NCI-H2227 (cell line): Measurements from ENCODE around the gene HERC6.
"Not testable (repeated sequence)": the region's sequence is repeated elsewhere in the genome, so short reads cannot be mapped to it uniquely, and the experiment has no call there.

Experiments used
- DNase-seq: peaks from one replicate; lab custom pipeline; 2025; ENCODE audit not compliant: unreplicated experiment; lab: John Stamatoyannopoulos, UW

The HERC6 gene

DNA sequence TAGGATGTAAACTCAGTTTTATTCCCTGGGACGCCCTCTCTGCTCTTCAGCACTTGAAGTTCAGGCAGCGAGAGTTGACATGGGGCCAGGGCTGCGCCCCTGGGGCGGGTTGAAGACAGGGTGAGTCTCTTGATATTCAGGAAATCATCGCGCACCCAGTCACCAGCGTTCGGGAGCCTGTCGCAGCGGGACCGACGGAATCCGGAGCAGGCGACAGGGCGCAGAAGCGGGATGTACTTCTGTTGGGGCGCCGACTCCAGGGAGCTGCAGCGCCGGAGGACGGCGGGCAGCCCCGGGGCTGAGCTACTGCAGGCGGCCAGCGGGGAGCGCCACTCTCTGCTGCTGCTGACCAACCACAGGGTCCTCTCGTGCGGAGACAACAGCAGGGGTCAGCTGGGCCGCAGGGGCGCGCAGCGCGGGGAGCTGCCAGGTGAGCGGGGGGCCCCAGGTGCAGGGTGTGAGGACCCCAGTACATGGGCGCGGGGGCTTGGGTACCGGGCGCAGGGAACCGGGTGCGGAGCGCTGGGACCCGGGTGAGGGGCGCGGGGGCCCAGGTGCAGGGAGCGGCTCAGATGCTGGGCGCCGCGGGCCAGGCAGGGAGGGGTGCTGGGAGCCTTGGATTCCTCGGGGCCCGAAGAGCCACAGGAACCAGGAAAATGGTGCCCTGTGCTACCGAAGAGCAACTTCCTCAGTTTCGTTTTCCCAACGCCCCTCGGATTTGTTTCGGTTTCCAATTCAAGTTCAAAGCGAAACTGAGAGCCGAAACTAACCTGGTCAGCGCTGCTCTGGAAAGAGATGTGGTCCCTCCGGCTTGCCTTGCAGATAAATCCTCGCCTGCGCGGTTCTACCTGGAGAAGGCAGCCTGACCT, at the start of gene HERC6:
HERC6 (plus strand) TSS at position 162 of the 869 bp plus-strand sequence; CDS start at position 232, 70 bp downstream.
- DNase-seq = peak; percentile 27

DNA sequence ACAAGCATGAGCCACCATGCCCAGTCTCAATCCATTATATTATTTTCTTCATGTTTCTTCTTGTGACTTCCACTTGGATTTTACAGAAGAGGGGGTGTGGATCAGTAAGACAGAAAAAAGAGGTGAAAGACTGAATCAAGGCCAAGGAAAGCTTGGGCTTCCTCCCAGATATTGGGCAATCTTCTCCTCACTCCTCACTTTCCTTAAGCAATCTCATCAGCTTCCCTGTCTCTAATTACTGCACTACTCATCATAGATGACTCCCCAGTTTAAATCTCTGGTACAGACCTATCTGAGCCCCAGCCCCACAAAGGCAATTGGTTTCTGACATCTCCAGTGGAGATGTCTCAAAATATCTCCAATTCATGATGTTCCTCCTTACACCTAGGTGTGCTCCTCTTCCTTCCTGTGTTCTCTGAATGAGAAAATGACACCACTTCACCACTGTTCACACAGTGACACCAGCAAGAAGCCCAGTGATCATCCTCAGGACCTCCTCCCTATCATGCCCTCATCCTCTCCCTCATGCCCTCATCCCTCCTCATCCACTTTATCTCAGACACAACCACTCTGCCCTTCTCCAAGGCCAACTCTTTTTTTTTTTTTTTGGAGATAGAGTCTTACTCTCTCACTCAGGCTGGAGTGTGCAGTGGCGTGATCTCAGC, 44.8 kb upstream of the HERC6 start:
- DNase-seq = no peak

DNA sequence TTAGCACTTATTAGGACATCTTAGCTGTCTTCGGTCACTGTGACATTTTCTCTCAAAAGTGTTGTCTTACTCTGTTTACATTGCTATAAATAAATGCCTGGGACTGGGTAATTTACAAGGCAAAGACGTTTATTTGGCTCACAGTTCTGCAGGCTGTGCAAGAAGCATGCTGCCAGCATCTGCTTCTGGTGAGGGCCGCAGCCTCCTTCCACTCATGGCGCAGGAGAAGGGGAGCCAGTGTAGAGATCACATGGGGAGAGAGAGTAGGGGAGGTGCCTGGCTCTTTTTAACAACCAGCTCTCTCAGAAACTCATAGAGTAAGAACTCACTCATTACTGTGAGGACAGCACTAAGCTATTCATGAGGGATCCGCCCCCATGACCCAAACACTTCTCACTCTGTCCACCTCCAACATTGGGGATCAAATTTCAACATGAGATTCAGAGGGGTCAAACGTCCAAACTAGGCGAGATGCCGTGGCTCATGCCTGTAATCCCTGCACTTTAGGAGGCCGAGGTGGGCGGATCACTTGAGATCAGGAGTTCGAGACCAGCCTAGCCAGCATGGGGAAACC, 43.5 kb upstream of the HERC6 start:
- DNase-seq = no peak

DNA sequence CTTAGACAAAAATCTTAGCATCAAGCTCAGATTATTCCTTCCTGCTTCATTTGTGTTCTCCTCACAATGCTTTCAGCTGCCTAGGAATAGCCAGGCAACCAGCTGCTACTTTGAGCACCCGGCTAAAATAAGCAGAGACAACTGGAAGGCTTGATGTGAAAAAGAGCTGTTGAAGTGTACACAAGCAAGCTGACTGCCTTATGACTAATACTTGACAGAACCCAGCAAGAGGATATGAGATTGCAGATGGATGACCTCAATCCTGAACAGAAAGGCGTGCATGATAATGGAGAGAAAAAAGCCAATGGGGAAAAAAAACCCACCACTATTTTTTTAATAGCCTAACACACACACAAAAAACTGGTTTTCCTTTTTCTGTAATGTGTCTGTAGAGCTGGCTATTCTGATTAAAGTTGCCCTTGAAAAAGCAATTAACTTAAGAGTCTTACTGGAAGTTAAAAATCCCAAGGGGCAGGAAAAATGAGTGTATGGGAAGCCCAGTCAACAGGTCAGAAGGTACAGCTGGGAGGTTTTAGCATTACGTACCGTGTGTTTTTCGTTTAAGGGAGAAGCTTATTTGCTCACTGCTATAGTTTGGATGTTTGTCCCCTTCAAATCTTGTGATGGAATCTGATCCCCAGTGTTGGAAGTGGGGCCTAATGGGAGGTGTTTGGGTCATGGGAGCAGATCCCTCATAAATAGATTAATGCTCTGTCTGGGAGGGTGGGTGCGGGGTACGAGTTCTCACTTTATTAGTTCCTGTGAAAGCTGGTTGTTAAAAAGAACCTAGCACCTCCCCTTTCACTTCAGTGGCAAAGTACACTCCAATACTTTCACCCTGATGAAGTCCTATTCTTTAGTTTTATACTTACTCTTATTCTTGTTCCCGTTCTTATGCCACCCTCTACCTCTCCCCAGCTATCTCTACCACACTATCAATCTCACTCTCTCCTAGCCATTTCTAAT, 37.1 kb upstream of the HERC6 start:
- no peak for DNase-seq

DNA sequence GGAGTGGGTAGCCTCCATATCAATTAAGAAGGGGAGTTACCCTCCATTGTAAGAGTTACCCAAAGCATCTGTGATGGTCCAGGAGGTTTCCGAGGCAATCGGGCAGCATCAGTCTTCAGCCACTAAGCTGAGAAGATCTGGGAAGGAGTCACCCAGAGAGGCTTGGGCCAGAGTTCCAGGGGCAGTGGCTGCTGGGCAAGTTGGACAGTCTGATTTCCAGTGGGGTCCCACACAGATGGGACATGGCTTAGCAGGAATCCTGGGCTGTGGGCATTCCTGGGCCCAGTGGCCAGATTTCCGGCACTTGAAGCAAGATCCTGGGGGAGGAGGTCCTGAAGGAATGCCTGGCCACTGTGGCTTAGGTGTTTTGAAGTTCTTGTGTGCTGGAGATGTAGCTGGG, 31.8 kb upstream of the HERC6 start:
- DNase-seq = not testable (repeated sequence)

DNA sequence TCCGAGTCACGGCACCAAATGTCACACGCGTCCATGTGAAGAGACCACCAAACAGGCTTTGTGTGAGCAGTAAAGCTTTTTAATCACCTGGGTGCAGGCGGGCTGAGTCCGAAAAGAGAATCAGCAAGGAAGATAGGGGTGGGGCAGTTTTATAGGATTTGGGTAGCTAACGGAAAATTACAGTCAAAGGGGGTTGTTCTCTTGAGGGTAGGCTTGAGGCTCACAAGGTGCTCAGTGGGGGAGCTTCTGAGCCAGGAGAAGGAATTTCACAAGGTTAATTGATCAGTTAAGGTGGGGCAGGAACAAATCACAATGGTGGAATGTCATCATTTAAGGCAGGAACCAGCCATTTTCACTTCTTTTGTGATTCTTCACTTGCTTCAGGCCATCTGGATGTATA, 29.9 kb upstream of the HERC6 start:
- DNase-seq = not testable (repeated sequence)

DNA sequence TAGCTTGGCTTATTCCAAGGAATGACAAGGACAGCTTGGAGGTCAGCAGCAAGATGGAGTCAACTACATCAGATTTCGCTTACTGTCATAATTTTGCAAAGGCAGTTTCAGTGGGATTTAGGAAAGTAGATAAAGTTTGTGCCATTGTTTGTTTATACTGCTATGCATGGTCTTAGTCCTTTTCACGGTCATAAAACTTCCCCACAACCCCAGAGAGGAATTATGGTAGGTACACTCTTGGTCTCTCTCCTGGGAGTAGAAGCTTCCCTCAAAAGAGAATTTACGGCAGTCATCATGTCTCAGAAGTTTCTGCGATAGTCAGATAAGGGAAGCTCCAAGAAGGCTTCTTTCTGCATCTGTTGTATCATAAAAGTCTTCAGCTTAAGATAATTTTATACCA, 27.9 kb upstream of the HERC6 start:
- DNase-seq = no peak

DNA sequence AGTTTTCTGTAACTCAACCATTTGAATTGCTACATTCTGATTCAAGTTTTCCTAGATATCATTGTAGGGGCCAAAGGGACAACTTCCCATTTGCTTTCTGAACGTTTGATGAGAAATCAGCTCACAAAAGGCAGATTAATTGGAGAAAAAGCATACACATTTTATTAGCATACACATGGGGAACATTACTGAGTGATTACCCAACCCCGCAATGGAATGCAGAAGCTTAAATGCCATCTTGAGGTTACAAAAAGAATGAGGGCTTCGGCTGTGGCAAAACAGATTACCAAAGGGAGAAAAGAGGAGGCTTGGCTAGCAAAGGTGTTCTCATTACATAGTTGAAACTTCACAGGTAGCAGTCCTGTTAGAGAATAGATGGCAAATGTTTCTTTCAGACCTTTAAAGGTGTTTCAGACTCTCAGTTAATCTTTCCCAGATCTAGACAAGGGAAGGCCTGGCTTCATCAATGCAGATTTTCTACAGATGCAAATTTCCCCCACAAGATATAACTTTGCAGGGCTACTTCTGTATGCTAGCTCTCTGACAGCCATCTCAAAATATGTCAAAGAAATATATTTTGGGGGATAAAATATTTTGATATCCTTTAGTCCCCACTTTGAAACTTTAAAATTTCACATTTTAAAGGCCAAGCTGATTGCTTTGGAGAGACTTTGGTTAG, 26.5 kb upstream of the HERC6 start:
- DNase-seq = no peak

DNA sequence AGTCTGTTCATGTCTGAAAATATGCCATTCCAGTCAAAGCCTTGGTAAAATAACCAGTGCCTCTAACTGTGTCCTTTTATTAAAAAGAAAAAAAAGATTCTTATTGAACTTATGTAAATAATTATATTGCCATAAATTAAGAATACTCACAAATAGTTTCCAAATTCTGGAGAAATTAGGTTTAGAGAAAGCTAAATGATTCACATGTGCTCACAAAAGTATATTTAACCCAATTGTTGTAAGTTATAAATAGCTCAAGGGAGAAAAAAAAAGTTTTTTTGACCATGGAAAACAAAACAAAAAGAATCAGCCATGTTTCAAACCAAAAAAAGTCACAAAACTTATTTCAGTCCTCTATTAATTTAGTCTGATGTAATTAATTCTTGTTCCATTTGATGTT, 25.3 kb upstream of the HERC6 start:
- no peak for DNase-seq

DNA sequence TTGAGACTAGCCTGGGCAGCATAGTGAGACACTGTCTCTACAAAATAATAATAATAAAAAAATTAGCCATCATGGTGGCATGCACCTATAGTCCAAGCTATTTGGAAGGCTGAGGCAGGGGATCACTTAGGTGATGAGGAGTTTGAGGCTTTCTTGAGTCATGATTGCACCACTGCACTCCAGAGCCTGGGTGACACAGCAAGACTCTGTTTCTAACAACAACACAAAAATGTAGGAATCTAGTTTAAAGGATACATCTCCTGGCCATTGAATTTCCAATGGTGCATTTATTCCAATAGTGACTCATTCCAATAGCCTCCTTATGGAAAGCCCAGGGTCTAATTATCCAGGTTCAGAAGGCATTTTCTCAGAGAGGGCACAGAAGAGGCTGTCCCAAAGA, 21.9 kb upstream of the HERC6 start:
- DNase-seq = no peak

DNA sequence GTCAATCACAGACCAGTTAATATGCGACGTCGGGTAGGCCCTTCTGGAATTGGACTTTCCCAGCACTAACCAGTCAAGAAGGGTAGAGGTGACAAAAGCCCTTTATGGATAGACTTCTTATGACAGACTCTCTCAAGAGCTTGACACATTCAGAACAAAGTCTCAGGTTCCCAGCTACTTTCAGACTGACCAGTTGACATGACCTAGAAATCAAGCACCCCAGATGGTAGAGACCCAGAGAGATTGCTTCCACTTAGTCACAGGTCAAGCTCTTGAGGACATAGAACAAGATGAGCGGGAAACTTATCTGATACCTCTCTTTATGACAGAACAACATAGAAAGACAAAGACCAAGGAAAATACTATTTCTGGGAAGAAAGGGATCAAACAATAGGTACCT, 21.4 kb upstream of the HERC6 start:
- no peak for DNase-seq

DNA sequence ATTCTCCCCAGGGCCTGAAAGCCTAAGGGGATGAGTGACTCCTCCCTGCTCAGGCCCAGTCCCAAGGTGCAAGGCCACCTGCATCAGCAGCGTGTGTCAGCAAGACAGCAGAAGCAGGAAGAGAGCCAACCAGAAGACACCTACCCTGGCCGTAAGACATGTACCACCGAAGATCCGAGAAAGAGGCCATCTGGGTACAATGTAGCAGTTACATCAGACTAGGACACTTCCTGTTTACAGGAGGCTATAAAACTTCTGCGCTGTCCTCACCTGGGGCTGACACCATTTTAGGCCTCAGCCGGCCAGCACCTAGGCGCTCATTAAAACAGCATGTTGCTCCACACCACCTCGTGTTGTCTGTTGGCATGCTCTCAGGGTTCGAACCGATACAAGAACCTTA, 19.1 kb upstream of the HERC6 start:
- DNase-seq = no peak

DNA sequence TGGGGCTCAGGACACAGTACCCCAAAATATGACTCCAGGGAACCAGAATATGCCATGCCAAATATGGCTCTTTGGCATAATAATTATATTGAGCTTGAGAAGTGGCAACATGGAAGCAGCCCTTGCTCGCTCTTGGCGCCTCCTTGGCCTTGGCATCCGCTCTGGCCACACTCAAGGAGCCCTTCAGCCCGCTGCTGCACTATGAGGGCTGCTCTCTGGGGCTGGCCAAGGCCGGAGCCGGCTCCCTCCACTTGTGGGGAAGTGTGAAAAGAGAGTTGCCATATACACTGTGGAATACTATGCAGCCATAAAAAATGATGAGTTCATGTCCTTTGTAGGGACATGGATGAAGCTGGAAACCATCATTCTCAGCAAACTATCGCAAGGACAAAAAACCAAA, 18.4 kb upstream of the HERC6 start:
- no peak for DNase-seq

DNA sequence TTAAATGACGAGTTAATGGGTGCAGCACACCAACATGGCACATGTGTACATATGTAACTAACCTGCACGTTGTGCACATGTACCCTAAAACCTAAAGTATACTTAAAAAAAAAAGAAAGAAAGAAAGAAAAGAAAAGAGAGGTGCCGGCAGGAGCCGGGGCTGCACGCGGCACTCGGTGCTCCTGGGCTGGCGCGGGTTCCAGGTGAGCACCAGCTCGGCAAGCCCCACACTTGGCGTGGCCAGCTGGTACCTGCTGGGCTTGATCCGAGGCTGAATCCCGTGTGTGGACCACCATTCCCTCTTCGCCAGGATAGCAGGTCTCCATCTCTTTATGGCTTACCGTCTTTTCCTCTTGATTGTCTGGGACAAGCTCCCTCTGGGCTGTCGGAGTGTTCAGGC, 17.9 kb upstream of the HERC6 start:
- DNase-seq = no peak

DNA sequence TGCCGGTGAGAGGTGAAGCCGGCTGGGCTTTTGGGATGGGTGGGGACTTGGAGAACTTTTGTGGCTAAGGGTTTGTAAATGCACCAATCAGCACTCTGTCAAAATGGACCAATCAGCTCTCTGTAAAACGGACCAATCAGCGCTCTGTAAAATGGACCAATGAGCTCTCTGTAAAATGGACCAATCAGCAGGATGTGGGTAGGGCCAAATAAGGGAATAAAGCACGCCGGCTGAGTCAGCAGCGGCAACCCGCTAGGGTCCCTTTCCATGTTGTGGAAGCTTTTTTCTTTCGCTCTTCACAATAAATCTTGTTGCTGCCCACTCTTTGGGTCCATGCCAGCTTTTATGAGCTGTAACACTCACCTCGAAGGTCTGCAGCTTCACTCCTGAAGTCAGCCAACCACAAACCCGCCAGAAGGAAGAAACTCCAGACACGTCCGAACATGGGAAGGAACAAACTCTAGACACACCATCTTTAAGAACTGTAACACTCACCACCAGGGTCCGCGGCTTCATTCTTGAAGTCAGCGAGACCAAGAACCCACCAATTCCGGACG, 17.4 kb upstream of the HERC6 start:
- DNase-seq = not testable (repeated sequence)

DNA sequence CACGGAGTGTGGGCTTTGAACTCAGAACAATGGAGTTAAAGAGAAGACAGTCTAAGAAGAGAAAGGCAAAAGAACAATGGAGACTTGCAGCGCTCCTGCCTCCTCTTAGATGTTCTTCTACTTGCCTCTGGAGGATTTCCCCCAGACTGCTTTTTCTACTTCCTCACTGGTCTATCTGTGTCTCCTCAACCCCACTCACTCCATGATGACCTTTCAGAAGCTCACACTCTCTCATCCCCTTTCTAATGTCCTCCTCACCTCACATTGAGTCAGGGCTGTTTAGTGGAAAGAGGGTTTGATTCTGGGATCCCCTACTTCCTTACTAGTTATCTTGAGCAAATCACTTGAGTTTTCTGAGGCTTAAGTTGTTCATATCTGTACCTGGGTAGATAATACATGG, 12.2 kb upstream of the HERC6 start:
- DNase-seq = no peak

DNA sequence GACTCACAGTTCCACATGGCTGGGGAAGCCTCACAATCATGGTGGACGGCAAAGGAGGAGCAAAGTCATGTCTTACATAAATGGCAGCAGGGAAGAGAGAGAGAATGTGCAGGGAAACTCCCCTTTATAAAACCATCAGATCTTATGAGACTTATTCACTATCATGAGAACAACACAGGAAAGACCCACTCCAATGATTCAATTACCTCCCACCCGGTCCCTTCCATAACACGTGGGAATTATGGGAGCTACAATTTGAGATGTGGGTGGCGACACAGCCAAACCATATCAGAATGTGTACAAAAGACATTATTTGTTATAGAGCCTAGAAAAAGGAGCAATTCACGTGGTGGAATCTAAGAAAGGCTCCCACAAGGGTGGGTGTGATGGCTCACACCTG, 10.8 kb upstream of the HERC6 start:
- no peak for DNase-seq

DNA sequence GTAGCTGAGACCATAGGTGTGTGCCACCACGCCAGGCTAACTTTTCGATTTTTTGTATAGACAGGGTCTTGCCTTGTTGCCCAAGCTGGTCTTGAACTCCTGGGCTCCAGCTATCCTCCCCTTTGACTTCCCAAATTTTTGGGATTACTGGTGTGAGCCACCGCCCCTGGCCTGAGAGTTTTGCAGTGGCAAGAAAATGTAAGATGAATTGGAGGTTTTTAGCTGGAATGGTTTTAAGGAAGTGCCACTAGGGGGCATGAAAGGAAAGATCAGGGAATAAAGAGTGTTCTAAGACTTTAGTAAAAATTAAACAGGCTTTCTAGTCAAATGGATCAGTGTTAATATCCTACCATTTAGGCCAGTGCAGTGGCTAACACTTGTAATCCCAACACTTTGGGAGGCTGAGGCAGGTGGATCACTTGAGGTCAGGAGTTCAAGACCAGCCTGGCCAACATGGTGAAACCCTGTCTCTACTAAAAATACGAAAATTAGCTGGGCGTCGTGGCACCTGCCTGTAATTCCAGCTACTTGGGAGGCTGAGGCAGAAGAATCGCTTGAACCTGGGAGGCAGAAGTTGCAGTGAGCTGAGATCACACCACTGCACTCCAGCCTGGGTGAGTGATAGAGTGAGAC, 9.4 kb upstream of the HERC6 start:
- DNase-seq = not testable (repeated sequence)

DNA sequence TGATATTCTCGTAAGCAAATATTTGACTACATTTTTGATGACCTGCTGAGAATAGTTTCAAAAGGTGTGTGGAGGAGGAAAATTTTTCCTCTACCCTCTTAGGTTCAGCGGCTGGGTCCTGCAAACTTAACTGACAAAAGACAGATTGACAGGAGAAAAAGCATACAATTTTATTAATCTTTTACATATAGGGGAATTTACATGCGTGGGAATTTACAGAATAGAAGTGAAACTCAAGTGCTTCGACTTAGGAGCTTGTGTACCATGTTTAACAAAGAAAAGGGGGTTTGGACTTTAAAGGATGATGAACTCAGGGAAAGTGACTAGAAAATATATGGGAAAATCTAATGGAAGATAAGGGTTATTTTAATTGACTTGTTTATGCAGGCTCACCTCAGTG, 2.5 kb downstream of the HERC6 start:
- no peak for DNase-seq

DNA sequence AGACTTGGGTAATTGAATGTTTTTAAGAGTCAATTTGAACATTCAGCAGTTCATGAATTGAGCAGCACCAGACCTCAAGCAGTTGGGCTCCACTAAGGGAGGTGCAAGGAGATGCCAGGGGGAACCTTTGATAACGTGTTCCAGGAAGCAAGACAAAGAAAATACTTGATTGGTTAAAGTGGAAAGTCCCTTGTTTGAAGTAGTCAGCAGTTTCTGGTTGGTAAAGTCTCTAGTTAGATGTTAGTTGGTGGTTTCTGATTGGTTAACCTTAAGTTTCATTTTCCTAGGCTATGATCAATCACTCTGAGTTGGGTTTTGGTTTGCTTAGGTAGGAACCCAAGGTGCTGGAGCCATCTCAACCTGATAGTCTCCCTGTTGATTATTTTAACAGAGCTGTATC, 4.0 kb downstream of the HERC6 start:
- no peak for DNase-seq
